OCI-LY1 (cell line): Measurements from ENCODE around the gene TCEAL6.
"Not testable (repeated sequence)": the region's sequence is repeated elsewhere in the genome, so short reads cannot be mapped to it uniquely, and the experiment has no call there.

Source experiments
- H2AFZ ChIP-seq: fragments of 200-600 bp; sonication (generic), shearing (Covaris generic); 2 replicates; pipeline ENCODE4 v1.6.0; 2014; ENCODE audit warnings: antibody characterized with exemption, mild to moderate bottlenecking, low read length
- H3F3A ChIP-seq: fragments of 200-600 bp; sonication (generic), shearing (Covaris generic); 2 replicates; pipeline ENCODE4 v1.6.0; 2014; ENCODE audit warnings: mild to moderate bottlenecking, antibody characterized with exemption, low read length, moderate library complexity; ENCODE audit not compliant: insufficient read depth
- H3K27ac ChIP-seq: fragments of 200-600 bp; sonication (generic); 2 replicates; pipeline ENCODE4 v1.5.1; 2014; ENCODE audit warnings: low read length, mixed run types, mild to moderate bottlenecking, low read depth; ENCODE audit not compliant: poor library complexity, severe bottlenecking
- H3K27me3 ChIP-seq: fragments of 200-600 bp; sonication (generic); 2 replicates; pipeline ENCODE4 v1.6.0; 2014; ENCODE audit warnings: antibody characterized with exemption, mild to moderate bottlenecking, low read length, moderate library complexity; ENCODE audit not compliant: insufficient read depth
- H3K36me3 ChIP-seq: fragments of 200-600 bp; sonication (generic); 2 replicates; pipeline ENCODE4 v1.6.1; 2014; ENCODE audit warnings: mild to moderate bottlenecking, antibody characterized with exemption, low read length, moderate library complexity, mixed read lengths; ENCODE audit not compliant: insufficient read depth
- H3K4me1 ChIP-seq: fragments of 200-600 bp; sonication (generic); 2 replicates; pipeline ENCODE4 v1.5.1; 2014; ENCODE audit warnings: mild to moderate bottlenecking, low read length, moderate library complexity; ENCODE audit not compliant: insufficient read depth, severe bottlenecking
- H3K4me2 ChIP-seq: fragments of 200-600 bp; sonication (generic), shearing (Covaris generic); 2 replicates; pipeline ENCODE4 v1.6.1; 2014; ENCODE audit warnings: low read length
- H3K4me3 ChIP-seq: fragments of 200-600 bp; sonication (generic); 2 replicates; pipeline ENCODE4 v1.5.1; 2014; ENCODE audit warnings: low read length, low read depth, mild to moderate bottlenecking, mixed read lengths; ENCODE audit not compliant: poor library complexity, severe bottlenecking
- H3K79me2 ChIP-seq: fragments of 200-600 bp; shearing (Covaris generic); 2 replicates; pipeline ENCODE4 v1.6.1; 2016; ENCODE audit warnings: mixed run types, low read length, mixed read lengths; ENCODE audit not compliant: insufficient read depth
- H3K9ac ChIP-seq: fragments of 200-600 bp; sonication (generic), shearing (Covaris generic); 2 replicates; pipeline ENCODE4 v1.6.1; 2014; ENCODE audit warnings: mild to moderate bottlenecking, low read length, mixed read lengths
- H3K9me2 ChIP-seq: fragments of 200-600 bp; sonication (generic), shearing (Covaris generic); 2 replicates; pipeline ENCODE4 v1.6.1; 2014; ENCODE audit warnings: low read depth, mild to moderate bottlenecking, low read length, mixed read lengths
- H3K9me3 ChIP-seq: fragments of 200-600 bp; shearing (Covaris generic); 2 replicates; pipeline ENCODE4 v1.6.1; 2014; ENCODE audit warnings: low read length, mixed read lengths
- H4K20me1 ChIP-seq: fragments of 200-600 bp; sonication (generic), shearing (Covaris generic); 2 replicates; pipeline ENCODE4 v1.6.0; 2016; ENCODE audit warnings: mild to moderate bottlenecking, low read length; ENCODE audit not compliant: insufficient read depth
- CTCF ChIP-seq: fragments of 200-600 bp; sonication (generic), shearing (Covaris generic); IDR thresholded peaks from 2 replicates; pipeline ENCODE4 v1.5.1; 2017; ENCODE audit warnings: mild to moderate bottlenecking, antibody characterized with exemption, low read length, moderate library complexity, mixed read lengths
- EZH2 ChIP-seq: fragments of 200-600 bp; sonication (generic), shearing (Covaris generic); IDR thresholded peaks from 2 replicates; pipeline ENCODE4 v1.8.0; 2017; ENCODE audit warnings: borderline replicate concordance, mixed run types, mild to moderate bottlenecking, antibody characterized with exemption, low read length, moderate library complexity, mixed read lengths

TCEAL6 gene

DNA sequence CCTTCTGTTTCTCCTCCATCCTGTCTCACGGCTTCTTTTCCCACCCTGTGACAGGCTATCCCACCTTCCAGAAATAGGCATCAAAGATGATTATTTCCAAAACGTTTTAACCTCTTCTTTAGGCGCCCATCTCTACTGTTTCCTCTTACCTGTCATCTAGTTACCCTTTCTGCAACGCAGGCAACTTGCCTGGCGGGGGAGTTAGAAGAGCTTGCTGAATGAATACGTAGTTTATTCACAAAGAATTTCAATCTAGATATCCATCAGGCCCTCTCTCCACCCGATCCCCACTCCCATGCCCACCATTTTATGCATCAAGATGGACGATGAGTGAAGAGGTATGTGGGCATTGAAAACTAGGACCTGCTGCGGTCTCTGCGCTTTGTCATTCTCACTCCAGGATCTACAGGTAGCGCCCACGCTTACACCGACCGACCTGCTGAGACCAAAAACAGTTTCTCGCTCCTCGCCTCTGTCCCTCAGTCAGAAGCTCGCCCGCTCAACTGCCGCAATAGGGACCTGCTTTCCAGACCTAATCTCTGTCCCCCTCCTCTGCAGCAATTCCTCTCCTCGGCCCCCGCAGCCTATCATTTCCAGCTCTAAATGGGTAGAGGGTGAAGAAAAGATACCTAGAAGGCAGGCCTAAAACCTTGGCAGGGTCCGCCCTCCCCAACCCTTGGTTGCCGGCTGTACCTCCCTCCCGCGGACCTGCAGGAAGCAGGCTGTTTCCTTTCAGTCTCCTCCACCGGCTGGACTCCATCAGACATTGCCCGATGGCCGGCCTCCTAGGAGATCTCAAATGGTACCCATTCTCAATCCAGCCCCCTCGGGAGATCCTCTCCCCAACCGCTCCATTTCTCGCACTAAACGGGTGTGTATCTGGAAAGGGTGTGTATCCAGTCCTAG, 12.9 kb upstream of the TCEAL6 start:
- no peak overlapping the region for H3K4me3 ChIP-seq

DNA sequence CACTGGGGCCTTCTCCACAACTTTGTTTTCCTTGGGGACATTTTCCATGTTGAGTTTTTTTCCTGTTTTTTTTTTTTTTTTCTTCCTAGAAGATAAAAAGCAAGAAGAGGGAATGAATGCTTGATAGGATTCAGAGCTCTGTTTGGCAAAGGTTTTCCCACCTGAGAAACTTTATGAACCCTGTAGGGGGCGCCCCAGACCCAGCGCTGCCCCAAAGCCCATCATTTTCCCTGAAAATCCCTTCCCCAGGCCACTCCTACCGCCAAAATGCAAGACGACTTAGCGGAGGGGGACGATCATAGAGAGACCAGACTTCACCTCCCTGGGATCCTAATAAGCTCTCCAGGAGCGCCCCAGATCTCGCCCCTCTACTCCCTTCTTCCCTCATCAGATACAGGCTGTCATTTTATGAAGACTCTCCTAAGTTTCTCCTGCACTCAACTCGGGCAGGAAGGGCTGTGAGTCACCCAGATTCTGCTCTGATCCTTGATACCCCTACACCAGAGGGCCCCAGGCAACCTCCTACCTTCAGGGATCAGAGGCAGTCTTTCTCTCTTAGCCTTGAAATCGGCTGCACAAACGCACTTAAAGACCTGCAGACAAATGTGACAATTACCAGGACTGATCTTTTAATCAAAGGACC, 12.1 kb upstream of the TCEAL6 start:
- Histone ChIP-seq H3F3A (no peaks in the 10 kb centered on the region), H3K27me3 (no peaks in the 10 kb centered on the region), H3K36me3 (no peaks in the 10 kb centered on the region), H3K27ac (no peak overlapping the region), H4K20me1 (no peaks in the 10 kb centered on the region), H3K9ac (no peak overlapping the region), H3K4me2 (no peak overlapping the region), H3K9me3 (no peaks in the 10 kb centered on the region), H2AFZ (no peak overlapping the region), H3K4me3 (no peak overlapping the region), H3K79me2 (no peaks in the 10 kb centered on the region), H3K9me2 (no peaks in the 10 kb centered on the region), H3K4me1 (no peaks in the 10 kb centered on the region)
- TF ChIP-seq EZH2 = no peak
- peak; percentile 23; the same call in 1 of the 2 replicates for TF ChIP-seq CTCF

More for the DNA sequence above, 12.9 kb upstream of the TCEAL6 start:
- Histone ChIP-seq H3K9me2 (no peaks in the 10 kb centered on the region), H3K79me2 (no peaks in the 10 kb centered on the region), H3K4me1 (no peaks in the 10 kb centered on the region), H3K4me2 (no peak overlapping the region), H3K9ac (no peak overlapping the region), H3F3A (no peaks in the 10 kb centered on the region), H2AFZ (no peak overlapping the region), H4K20me1 (no peaks in the 10 kb centered on the region), H3K27ac (no peak overlapping the region), H3K36me3 (no peaks in the 10 kb centered on the region), H3K9me3 (no peaks in the 10 kb centered on the region), H3K27me3 (no peaks in the 10 kb centered on the region)
- no peak for TF ChIP-seq EZH2
- TF ChIP-seq CTCF = no peak

- H3K4me2 ChIP-seq, H3K4me3 ChIP-seq, H3K9ac ChIP-seq, H3K36me3 ChIP-seq, H3K27ac ChIP-seq, H3K79me2 ChIP-seq, H3K4me1 ChIP-seq, H3K9me3 ChIP-seq, H4K20me1 ChIP-seq, H2AFZ ChIP-seq, H3K27me3 ChIP-seq, H3K9me2 ChIP-seq, H3F3A ChIP-seq: not testable (repeated sequence)
Observed at GRCh38 chrX:102141631-102142030, 650 bp downstream of the TCEAL6 start.

DNA sequence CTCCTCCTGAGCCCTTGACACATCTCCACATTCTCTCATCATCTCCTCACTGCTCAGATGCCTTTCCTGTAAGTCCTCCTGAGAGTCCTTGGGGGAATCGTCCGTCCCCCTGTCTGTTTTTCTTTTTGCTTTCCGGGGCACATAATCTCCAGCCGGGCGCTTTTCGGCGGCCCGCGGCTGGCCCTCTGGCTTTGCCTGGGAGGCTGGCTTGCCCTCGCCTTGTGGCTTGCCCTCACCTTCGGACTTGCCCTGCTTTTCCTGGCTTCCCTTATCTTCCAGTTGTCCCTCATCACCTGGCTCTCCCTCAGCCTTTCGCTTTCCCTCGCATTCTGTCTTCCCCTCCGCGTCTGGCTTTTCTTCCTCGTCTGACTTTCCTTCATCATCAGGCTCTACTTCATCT, 1.4 kb downstream of the TCEAL6 start:
- H3K79me2 ChIP-seq, H3F3A ChIP-seq, H3K9ac ChIP-seq, H2AFZ ChIP-seq, H3K9me3 ChIP-seq, H3K27me3 ChIP-seq, H3K36me3 ChIP-seq, H4K20me1 ChIP-seq, H3K27ac ChIP-seq, H3K9me2 ChIP-seq, H3K4me3 ChIP-seq, H3K4me1 ChIP-seq, H3K4me2 ChIP-seq: not testable (repeated sequence)
